Left hindlimb (tissue), 1 donor: ENCODE data around the gene AJM1.
"Not testable (repeated sequence)": the region's sequence is repeated elsewhere in the genome, so short reads cannot be mapped to it uniquely, and the experiment has no call there.

Experiments
- DNase-seq: peaks from one replicate; pipeline ENCODE4 v3.0.0-alpha.2; 2018

The AJM1 gene

GRCh38 chr9:136881691-136882108, 39.4 kb downstream of the AJM1 start:
- DNase-seq: no peak

GRCh38 chr9:136882109-136882946, 40.0 kb downstream of the AJM1 start:
- no peak for DNase-seq

DNA sequence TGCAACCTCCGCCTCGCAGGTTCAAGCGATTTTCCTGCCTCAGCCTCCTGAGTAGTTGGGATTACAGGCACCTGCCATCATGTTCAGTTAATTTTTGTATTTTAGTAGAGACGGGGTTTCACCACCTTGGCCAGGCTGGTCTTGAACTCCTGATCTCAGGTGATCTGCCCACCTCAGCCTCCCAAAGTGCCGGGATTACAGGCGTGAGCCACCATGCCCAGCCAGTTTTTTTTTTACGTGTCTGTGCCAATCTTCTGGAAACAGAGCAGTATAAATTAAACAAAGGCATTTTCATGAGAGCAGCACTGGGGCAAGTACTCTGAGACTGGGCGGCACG, 40.6 kb downstream of the AJM1 start:
- DNase-seq: not testable (repeated sequence)

- not testable (repeated sequence) for DNase-seq
These were observed 41.4 kb downstream of the AJM1 start for GRCh38 chr9:136883670-136884069.

DNA sequence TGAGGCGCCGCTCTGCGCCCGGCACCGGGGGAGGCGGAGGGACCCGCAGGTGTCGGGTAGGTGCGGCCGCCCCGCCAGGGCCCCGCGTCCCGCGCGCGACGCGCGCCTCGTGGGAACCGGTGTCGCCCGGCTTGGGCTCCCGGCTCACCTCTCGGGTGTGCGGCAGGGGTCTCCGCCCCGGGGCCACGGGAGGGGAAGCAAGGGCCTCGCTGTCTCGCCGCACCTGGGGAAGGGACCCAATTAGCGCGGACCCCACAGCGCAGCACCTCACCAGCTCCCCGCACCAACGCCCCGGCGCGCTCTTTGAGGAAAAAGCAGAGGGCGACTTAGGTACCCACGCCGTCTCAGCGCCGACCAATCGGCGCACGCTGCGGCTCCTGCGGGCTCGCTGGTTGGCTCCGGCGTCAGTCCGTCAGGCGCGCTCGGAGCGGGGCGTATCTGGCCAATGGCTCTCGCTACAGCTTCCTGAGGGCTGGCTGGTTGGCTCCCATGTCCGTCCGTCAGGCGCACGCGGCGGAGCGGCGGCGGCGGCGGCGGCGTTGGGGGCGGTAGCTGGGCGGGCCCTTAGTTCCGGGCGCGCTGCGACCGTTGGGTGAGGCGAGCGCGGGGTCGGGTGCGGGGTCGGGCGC, 43.8 kb downstream of the AJM1 start, which contains the start of gene TRAF2:
Gene TRAF2, plus strand, starts transcription at position 567 of the 629 bp plus-strand sequence. CDS start 12,225 bp downstream, outside the sequence.
- DNase-seq: peak; percentile 98

DNA sequence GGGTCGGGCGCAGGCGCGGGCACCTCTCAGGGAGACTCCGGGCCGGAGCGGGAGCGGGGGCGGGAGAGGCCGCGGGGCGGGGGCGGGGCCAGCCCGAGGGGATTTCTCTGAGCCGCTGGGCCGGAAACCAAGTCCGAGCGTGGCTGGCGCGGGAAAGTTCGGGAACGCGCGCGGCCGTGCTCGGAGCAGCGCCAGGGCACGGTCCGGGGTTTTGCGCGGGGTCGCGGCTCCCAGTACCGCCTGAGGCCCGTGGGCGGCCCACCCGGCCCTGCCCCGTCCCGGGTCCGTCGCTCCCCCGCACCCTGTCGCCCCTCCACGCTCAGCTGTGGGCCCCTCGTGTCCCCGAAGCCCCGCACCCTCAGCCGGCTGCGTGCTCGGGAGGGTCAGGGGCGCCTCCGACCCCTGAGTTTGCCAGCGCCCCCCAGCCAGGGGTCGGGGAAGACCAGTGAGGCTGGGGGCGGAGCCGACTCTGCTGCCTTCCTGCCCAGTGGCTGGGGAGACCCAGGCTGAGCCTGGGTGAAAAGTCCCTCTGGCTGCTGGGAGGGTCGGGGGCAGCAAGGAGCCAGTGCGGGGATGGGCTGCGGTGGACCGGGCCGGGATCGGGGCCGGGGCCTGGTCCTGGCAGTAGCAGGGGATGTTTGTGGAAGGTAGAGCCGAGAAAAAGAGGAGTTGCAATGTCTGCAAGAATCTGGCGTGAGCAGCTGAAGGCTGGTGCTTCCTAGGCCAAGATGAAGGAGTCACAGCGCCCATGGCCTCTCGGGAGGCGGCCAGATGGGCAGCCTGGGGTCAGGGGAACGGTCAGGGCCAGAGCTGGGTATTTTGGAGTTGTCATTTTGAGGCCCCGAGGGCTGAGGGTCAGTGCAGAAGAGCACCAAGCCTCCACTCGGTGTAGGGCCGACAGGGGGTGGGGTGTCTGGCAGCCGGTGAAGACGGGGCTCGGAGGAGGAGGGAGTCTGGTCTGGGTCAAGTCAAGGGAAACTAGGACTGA, 44.6 kb downstream of the AJM1 start:
- peak; percentile 47 for DNase-seq

- no peak for DNase-seq
These were observed 46.2 kb downstream of the AJM1 start for GRCh38 chr9:136888454-136888853.

GRCh38 chr9:136889858-136890257, 47.6 kb downstream of the AJM1 start:
- DNase-seq: no peak

GRCh38 chr9:136890661-136891060, 48.4 kb downstream of the AJM1 start:
- DNase-seq: no peak
